HG03521 (cell line): ENCODE results near the gene RBM20.
A peak's percentile ranks its signal among the peaks of the same experiment; 100 is the strongest.
"Not testable (repeated sequence)": the region's sequence is repeated elsewhere in the genome, so short reads cannot be mapped to it uniquely, and the experiment has no call there.

Source experiments
- ATAC-seq: cut with Tn5 transposase; IDR thresholded peaks from one replicate; pipeline ENCODE4 v1.9.1; 2021; ENCODE audit warnings: mild to moderate bottlenecking, moderate library complexity; ENCODE audit not compliant: unreplicated experiment

The RBM20 gene

DNA sequence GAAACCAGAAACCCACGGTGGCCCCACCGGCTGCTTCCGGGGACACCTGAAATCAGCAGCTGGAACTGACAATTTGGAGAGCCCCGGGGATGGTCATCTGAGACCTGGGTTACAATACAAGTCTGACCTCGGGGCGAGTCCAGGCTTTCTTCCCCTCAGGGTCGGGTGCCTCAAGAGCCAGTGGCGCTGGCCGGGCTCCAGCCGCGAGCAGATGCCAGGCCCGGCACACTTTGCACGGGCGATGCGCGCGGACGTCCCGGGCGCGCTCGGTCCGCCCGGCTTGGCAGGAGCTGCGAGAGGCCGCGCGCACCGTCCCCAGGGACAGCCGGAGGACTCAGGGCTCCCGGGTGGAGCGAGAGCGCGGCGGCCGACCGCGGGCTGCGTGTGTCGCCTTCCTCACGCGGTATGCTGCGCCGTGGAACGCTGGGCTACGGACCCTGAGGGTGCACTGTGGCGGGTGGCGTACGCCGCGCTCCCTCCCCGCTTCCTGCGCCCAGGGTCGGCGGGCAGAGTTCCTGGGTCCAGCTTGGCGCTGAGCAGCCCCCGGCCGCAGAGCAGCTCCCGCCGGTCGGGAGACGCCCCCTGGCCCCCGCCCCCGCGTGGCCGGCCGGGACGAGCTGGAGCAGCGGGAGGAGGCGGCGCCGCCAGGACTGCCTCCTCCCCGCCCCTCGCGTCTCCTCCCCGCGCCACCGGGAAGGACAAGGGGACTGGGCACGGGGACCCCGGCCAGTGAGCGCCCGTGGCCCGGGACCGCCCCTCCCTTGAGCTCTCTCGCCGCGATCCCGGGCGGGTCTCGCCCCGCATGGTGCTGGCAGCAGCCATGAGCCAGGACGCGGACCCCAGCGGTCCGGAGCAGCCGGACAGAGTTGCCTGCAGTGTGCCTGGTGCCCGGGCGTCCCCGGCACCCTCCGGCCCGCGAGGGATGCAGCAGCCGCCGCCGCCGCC is at the start of gene RBM20:
Gene RBM20 (plus strand): TSS at position 684 of the 945 bp plus-strand sequence. CDS start 119 bp downstream, at position 803.
- ATAC-seq, result no peak

DNA sequence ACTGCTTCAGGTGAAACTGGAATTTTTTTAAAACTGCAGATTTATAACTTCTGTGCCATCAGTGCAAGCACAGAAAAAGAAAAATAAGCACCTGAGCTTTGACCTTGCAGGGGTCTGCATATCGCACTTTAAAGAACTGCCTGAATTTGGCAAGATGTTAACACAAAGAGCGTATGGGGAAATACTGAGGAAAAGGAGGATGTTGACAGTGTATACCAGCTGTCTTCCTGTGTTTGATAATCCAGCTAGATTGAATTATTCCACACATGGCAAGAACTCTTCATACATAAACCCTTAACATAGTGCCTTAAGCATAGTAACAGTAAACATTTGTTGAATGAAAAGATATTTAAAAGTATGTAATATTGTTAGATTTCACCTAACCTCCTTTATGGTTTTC is 46.7 kb upstream of the RBM20 start:
- ATAC-seq, result no peak

DNA sequence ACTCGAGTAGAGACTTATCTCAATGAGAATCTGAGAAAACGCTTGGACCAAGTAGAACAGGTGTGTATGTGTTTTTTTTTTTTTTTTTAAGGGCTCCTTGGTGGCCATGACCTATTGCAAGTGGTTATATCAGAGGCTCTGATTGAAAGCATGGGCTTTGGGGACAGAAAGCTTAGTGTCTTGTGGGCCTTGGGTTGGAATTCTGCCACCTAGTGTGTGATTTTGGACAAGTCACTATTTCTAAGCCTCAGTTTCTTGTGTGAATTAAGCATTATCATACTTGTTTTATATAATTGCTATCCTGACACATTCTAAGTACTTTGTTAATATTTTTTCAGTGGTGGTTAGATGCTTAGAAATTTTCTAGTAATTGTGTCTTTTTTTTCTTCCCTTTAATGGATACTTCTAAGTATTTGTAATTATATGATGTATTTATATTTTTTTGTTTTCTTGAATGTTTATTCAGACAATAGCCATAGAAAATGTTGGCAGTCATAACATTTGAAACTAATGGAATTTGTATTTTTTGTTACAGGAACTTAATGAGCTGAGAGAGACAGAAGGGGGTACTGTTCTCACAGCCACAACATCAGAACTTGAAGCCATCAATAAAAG is 43.5 kb upstream of the RBM20 start:
- no peak for ATAC-seq

DNA sequence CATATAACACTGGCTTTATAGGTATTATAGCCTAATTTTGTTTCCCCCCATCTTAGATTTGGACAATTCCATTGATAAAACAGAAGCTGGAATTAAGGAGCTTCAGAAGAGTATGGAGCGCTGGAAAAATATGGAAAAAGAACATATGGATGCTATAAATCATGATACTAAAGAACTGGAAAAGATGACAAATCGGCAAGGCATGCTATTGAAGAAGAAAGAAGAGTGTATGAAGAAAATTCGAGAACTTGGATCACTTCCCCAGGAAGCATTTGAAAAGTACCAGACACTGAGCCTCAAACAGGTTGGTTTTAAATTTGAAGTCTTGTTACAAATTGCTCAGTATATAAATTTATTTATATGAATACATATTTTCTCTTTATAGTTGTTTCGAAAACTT is 42.6 kb upstream of the RBM20 start:
- ATAC-seq, result no peak

DNA sequence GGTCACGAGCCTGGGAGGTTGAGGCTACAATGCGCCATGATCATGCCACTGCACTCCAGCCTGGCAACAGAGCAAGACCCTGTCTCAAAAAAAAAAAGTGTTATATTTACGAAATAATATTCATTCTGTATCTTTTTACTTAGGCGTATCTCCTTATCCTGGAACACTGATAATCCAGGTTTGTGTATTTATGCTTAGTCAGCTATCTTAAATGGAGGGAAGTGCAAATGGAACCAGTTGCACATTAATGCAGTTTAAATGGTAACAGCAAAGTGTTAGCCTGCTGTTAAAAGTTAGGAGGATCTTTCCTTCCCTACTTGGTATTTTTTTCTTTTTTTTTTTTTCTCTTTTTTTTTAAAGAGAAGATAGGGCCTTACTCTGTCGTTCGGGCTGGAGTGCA is 36.0 kb upstream of the RBM20 start:
- ATAC-seq, result no peak

DNA sequence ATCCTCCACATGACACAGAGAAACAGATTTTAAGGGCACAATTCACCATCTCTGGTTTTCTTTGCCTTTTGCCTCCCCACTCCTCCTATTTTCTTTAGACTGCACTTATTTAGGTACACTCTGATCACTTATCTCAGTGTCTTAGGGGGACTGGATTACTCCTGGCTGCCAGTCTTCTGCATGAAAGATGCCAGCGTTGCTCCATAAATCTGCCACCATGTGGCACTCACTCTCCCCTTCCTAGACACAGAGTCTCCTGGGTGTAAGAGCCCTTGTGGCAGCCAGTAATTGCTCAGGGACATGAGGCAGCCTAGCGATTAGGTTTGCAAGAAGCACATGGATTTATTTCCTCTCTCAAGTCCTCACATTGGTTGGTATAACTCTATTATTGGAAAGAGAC is 34.5 kb upstream of the RBM20 start:
- ATAC-seq, result no peak

DNA sequence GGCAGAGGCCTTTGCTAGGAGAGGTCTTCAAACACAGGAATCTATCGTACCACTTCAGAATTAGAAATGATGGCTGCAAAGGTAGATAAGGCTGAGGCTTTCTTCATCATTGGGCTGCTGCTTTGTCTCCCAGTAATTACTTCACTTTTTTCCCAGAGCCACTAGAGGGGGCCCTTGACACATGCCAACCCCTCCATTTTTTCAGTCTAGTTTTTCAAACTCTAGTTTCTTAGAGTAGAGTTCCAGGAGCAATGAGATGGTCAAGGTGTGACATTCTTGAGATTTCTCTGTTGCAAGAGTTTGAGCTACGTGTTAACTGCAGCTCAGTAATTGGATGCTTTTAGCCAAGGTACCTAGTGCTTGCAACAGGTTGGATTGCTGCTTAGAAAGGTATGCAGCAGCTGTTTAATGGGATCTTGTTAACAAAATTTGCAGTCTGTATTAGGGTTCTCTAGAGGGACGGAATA is 33.8 kb upstream of the RBM20 start:
- ATAC-seq, result no peak

DNA sequence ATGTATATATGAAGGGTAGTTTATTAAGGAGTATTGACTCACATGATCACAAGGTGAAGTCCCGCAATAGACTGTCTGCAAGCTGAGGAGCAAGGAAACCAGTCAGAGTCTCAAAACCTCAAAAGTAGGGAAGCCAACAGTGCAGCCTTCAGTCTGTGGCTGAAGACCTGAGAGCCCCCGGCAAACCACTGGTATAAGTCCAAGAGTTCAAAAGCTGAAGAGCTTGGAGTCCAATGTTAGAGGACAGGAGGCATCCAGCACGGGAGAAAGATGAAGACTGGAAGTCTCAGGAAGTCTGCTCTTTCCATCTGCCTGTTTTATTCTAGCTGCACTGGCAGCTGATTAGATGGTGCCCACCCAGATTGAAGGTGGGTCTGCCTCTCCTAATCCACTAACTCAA is 33.4 kb upstream of the RBM20 start:
- not testable (repeated sequence) for ATAC-seq

DNA sequence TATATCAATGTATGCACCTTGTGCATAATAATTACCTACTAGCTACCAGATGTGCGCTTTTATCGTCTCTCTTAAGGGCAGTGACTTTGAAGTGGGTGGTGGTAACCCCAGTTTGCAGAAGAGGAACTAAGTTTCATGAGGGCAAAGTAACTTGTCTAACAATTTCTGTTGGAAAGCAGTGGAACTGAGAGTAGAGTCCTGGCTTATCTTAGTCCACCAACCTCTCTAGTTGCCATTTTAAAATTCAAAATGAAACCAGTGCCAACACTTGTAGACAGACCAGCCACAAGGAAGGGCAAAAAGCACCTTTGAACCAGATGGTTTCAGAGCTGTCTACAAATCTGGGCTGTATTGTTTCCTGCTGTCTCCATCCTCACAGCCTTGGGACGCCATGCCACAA is 32.0 kb upstream of the RBM20 start:
- ATAC-seq, result no peak

DNA sequence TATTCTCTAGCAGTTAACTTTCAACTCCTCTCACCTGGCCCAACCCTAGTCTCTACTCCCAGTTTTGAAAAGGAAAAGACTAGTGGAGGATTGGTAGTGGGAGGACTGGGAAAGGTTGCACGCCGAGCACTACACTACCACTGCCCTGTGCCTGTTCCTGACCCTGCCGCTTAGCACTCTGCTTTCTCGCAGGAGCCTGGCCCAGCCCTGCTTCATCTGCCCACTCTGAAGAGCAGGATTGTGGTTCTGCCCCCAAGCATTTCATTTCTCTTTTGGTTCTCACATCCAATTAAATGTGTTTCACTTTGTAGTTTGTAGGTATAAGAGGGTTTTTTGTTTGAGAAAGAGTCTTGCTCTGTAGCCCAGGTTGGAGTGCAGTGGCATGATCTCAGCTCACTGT is 31.5 kb upstream of the RBM20 start:
- ATAC-seq, result no peak

DNA sequence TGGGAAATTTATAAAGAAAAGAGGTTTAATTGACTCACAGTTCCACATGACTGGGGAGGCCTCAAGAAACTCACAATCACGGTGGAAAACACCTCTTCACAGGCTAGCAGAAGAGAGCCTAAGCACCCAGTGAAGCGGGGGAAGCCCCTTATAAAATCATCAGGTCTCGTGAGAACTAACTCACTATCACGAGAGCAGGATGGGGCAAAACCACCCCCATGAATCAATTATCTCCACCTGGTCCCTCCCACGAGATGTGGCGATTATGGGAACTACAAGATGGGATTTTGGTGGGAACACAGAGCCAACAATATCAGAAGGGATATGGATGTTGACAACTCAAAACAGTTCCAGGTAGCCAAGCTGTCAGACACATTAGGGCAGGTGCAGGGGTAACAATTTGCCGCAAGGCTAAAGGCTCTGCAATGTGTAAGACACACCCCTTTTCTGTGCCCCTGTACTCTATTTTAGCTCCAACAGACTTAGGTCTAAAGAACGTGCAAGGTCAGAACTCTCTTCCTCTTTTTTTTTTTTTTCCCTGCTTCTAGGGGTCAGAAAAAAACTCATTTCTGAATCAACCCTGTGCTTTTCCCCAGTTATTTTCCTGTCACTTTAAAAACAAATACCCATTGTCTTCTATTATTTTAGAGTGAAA is 30.7 kb upstream of the RBM20 start:
- ATAC-seq, result peak; percentile 4

DNA sequence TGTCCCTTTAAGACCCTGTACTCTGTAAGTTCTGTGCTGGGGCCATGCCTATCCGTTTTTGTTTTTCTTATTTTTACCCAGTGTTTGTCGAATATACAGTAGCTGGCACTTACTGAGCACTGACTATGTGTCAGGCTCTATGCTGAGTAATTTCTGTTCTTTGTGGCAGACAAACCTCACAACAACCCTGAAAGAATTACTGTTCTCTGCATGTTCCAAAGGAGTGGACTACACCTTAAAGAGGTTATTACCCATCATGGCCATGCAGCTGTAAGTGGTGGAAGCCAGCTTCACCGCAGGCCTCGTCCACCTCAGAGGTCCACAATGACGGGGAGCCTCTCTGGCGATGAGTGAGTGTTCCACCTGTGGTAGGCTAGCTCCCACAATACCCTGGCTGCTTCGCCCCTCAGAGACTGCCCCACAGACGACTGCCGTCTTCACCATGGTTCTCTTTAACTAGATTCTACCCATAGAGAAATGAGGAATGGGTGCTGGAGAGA is 30.1 kb upstream of the RBM20 start:
- peak; percentile 34 for ATAC-seq

DNA sequence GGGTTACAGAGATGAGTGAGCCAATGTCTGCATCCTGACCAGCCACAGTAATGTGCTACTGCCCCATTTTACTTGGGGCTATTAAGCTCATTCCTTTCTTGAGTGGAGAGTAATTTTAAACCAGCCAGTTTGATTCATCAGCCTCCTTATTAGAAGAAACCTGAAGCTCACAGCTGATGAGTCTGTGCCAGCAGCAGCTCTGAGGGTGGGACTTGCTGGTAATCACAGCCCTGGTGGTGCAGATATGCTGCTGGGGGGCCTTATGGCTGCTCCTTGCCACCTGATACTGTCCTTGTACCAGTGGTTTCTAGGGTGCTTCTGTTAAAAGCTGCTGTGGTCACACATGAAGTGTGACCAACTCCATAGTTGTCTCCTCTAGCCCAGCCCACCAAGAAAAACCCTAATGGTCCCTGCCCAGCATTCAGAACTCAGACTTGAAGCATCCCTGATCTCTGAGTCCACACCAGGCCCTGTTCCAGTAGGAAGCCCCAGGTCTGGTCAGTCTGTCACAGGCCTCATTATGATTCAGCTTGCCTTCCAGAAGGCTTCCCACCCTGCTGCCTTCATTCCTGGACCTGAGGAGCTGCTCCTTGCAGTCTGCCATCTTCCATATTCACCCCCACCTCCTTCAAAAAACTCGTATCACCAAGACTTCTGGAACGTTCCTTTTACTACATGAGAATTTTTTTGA is 28.9 kb upstream of the RBM20 start:
- ATAC-seq, result no peak

DNA sequence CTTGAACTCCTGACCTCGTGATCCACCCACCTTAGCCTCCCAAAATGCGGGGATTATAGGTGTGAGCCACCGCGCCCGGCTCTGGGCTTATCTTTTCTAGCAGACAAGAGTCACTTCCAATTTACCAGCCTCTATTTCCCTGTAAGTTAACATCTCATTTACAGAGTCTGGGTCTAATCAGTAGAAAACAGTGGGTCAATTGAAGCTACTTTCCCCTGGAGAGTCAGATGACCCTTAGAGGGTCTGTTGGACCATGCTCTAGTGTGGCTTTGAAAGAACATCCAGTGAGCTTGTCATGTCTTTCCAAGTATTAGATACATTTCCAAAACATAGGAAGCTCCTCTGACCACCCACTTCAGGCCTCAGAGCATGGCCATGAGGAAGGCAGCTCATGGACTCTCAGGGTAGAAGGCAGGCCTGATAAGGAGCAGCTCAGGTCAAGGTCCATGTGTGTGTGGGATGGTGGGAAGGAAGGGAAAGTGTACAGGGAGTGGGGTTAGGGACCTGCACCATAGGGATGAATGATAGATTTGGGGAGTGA is 27.6 kb upstream of the RBM20 start:
- no peak for ATAC-seq

DNA sequence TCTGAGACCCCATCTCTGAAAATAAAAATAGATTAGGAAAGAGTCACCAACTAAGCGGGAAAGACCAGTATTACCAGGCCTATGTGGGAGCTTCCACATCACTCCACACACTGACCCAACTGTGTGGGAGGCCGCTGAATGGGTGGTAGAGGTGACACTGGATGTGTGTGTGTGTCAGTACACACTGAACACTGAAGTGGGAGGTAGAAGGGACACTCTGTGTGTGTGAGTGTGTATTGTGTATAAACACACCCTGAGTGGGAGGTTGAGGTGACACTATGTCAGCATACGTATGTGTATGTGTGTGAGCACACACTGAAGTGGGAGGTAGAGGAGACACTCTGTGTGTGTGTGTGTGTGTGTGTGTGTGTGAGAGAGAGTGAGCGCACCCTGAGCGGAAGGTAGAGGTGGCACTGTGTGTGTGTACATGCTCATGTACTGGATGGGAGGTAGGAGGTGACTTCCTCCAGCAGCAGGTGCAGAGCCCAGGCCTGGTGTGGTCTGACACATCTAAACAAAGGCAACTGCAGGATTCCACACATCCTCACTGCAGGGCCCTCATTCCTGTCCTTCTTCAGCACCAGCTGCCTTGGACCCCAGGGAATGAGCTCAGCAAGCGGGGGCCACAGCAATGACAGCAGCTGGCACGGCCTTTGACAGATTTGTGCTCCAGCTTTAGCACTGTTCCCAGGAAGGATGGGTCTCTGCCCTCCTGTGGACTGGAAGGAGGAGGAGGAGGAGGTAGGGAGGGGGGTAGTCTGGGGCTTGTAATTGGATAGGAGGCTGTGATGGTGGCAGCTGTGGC is 26.5 kb upstream of the RBM20 start:
- ATAC-seq, result no peak

DNA sequence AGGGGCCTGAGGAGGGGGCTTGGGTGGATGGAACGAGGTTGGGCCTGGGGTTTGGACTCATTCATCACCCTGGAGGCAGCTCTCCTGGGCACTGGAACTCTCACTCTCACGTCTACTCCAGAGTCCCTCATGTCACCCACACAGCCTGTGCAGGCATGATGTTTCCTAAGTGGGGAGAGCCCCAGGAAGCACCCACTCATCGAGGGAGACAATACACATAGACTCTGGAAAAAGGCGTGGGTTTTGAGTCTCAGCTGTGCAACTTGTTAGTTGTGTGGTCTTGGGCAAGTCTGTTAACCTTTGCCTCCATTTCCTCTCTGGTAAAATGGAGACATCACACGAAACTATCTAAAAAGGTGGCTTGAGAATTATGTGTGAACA is 25.9 kb upstream of the RBM20 start:
- no peak for ATAC-seq

DNA sequence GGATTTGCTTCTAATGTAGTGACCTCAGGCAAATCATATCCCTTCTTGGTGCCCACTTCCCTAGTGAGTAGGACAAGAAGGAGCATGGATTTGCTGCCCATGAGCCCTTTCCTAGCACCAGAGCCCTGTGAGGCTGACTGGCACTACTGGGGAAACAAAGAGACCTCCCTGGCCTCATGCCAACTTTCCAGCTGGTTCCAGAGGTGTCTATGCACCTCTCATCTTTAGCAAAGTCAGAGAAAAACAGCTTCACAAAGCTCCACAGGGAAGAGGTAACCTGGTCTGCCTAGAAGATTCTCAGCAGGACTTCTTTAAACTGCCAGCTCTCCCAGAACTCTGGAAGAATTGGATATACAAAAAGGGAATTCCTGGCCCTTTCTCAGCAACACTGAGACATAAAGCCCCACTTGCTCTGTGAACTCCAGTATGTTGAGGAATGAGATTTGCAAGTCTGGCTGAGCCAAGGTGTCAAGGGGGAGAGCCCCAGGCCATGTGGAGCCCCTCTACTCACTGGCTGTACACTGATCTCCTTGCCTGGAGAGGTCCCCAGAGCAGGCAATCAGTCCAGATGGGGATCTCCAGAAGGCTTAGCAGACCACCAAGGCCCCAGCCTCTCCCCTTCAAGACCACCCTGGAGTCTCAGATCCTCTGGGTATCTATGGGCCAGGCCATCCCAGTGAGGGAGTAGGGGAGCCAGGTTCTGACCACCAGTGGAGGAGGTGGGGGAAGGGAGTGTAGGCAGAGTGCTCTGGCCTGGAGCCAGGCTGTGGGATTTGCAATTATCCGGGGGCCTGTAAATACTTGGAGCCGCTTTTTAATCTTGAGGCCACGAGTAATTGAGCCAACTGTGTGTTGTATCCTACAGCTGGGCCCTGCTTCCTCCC is 24.4 kb upstream of the RBM20 start:
- no peak for ATAC-seq

DNA sequence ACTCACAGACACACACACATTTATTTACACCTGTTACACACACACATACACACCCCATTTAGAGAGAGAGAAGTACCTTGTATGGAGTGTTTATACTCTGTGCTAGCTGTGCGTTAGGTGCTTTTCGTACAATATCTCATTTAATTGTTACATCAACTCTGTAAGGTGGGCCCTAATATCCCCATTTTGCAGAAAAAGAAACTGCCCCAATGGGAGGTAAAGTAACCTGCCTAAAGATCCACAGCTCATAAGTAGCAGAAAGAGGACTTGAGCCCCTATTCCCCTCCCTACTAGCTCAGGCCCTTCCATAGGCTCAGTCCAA is 23.8 kb upstream of the RBM20 start:
- no peak for ATAC-seq

DNA sequence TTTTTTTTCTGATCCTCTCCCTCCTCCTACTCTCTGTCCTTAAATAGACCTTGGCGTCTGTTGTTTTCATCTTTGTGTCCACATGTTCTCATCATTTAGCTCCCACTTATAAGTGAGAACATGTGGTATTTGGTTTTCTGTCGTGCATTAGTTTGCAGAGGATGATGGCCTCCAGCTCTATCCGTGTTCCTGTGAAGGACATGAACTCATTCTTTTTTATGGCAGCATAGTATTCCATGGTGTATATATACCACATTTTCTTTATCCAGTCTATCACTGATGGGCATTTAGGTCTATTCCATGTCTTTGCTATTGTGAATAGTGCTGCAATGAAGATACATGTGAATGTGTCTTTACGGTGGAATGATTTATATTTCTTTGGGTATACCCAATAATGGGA is 20.8 kb upstream of the RBM20 start:
- ATAC-seq, result not testable (repeated sequence)
